Measurements from ENCODE around the gene SHMT2.

The SHMT2 gene

DNA sequence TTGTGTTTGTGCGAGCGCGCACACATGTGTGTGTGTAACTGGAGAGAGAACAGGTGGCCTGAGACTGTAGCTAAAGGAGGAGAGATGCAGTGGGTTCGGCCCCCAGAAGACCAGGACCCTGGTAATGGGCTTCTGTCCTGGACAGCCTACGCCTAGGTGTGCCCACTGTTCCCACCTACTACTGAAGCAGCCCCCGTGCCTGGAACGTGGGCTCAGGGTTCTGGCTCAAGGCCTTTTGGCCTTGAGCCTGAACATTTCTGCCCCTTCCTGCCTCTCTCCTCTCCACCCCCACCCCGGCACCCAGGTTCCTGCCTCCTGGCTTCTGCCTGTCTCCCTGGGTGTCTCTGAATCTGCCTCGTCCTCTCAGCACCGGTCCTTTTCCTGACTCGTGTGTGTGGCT lies 14.4 kb upstream of the SHMT2 start:
- H3K9me3 ChIP-seq (ENCODE audit: insufficient read depth, low read length): no peaks in the 10 kb centered on the region
- no peak overlapping the region for H3K9ac ChIP-seq (ENCODE audit: insufficient read length, low read depth)
- peaks cover 59% of the 10 kb centered on the region for H3K27me3 ChIP-seq (ENCODE audit: insufficient read depth, insufficient read length)
- peaks cover 42% of the 10 kb centered on the region for H3K4me1 ChIP-seq (ENCODE audit: insufficient read depth, insufficient read length)
- DNase-seq (ENCODE audit: low read depth, low spot score): no peak
- TF ChIP-seq SUZ12 (IDR thresholded peaks at IDR 0.05; ENCODE audit: extremely low read depth, insufficient read depth, insufficient read length) (no peak), YY1 (IDR thresholded peaks at IDR 0.05; ENCODE audit: insufficient read depth, insufficient read length) (no peak), ZNF274 (IDR thresholded peaks at IDR 0.05; ENCODE audit: low read depth, low read length) (no peak)
- H3K36me3 ChIP-seq (ENCODE audit: insufficient read depth, insufficient read length, low read length): peaks cover 36% of the 10 kb centered on the region
- H3K4me3 ChIP-seq (ENCODE audit: insufficient read length, low read depth): no peak overlapping the region

DNA sequence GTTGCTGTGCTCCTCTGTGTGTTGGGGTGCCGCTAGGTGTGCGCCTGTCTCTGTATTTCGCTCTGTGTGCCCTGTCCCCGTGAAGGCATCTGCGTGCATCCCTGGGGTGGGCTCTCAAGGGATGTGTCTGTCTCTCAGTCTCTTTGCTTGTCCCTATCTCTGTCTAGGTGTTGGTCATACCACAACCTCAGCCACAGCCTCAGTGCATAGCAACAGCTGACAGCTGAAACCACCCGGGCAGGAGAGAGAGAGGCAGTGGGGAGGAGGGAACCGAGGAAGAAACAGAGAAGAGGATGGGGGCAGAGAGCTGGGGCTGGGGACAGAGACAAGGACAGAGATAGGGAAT lies 13.9 kb upstream of the SHMT2 start:
- no peak for DNase-seq (ENCODE audit: low read depth, low spot score)
- Histone ChIP-seq H3K27me3 (ENCODE audit: insufficient read depth, insufficient read length) (peaks cover 64% of the 10 kb centered on the region), H3K36me3 (ENCODE audit: insufficient read depth, insufficient read length, low read length) (peaks cover 31% of the 10 kb centered on the region), H3K9me3 (ENCODE audit: insufficient read depth, low read length) (no peaks in the 10 kb centered on the region), H3K4me3 (ENCODE audit: insufficient read length, low read depth) (no peak overlapping the region), H3K9ac (ENCODE audit: insufficient read length, low read depth) (no peak overlapping the region), H3K4me1 (ENCODE audit: insufficient read depth, insufficient read length) (peaks cover 44% of the 10 kb centered on the region)
- TF ChIP-seq YY1 (IDR thresholded peaks at IDR 0.05; ENCODE audit: insufficient read depth, insufficient read length) (no peak), ZNF274 (IDR thresholded peaks at IDR 0.05; ENCODE audit: low read depth, low read length) (no peak), SUZ12 (IDR thresholded peaks at IDR 0.05; ENCODE audit: extremely low read depth, insufficient read depth, insufficient read length) (no peak)

- Histone ChIP-seq H3K9ac (ENCODE audit: insufficient read length, low read depth) (peak within 1 kb of the TSS; percentile 75), H3K36me3 (ENCODE audit: insufficient read depth, insufficient read length, low read length) (peaks cover 24% of the 10 kb centered on the region), H3K4me3 (ENCODE audit: insufficient read length, low read depth) (peak within 1 kb of the TSS; percentile 32), H3K27me3 (ENCODE audit: insufficient read depth, insufficient read length) (peaks cover 70% of the 10 kb centered on the region), H3K4me1 (ENCODE audit: insufficient read depth, insufficient read length) (peaks cover 48% of the 10 kb centered on the region), H3K9me3 (ENCODE audit: insufficient read depth, low read length) (no peaks in the 10 kb centered on the region)
- no peak for DNase-seq (ENCODE audit: low read depth, low spot score)
- TF ChIP-seq SUZ12 (IDR thresholded peaks at IDR 0.05; ENCODE audit: extremely low read depth, insufficient read depth, insufficient read length) (no peak), ZNF274 (IDR thresholded peaks at IDR 0.05; ENCODE audit: low read depth, low read length) (no peak), YY1 (IDR thresholded peaks at IDR 0.05; ENCODE audit: insufficient read depth, insufficient read length) (no peak)
These were observed 13.2 kb upstream of the SHMT2 start, which contains the start of gene NXPH4 for GRCh38 chr12:57216014-57216911. Gene NXPH4, plus strand, starts transcription at chr12:57216794. Its CDS starts 176 bp downstream, at chr12:57216970.

DNA sequence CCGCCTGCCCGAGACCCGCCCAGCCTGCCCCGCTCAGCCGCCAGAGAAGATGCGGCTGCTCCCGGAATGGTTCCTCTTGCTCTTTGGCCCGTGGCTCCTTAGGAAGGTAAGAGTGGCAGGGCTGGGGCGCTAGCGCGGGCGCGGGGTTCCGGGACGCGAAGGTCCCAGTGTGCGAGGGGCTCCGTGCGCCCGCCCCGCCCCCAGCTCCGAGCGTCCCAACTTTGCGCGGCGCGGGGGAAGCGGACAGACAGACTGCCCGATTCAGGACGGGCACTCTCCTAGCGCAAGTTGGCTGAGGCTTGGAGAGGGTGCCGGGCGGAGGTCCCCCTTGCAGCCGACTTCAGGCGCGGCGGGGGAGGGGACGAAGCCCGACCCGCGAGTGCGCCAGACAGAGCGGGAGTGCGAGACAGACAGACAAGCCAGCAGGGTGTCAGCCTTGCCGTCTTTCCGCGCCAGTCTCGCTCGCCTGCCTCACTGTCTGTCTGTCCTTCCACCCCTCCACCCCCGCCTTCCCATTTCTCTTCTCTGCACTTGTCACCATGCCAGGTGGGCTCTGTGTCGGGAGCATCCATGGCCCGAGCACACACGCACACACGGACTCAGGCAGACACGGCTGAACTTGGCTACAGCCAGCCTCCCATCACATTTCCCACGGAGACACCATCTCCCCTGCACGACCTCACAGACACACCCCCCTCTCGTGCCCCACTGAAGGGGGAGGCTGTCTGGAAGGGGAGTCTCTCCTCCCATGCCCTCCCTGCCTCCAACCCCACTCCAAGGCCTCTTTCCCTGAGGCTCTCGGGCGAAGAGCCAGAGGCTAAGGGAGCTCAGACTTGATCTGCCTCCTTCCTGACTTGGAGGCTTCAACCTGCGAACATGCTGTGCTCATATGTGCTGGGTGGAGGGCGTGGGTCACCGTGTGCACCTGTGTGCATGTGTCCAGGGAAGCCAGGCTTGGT lies 12.3 kb upstream of the SHMT2 start:
- Histone ChIP-seq H3K27me3 (ENCODE audit: insufficient read depth, insufficient read length) (peaks cover 80% of the 10 kb centered on the region), H3K4me3 (ENCODE audit: insufficient read length, low read depth) (peak overlapping the region; percentile 29), H3K9me3 (ENCODE audit: insufficient read depth, low read length) (no peaks in the 10 kb centered on the region), H3K4me1 (ENCODE audit: insufficient read depth, insufficient read length) (peaks cover 53% of the 10 kb centered on the region), H3K36me3 (ENCODE audit: insufficient read depth, insufficient read length, low read length) (peaks cover 15% of the 10 kb centered on the region), H3K9ac (ENCODE audit: insufficient read length, low read depth) (peak overlapping the region; percentile 75)
- DNase-seq (ENCODE audit: low read depth, low spot score): no peak
- TF ChIP-seq ZNF274 (IDR thresholded peaks at IDR 0.05; ENCODE audit: low read depth, low read length) (no peak), SUZ12 (IDR thresholded peaks at IDR 0.05; ENCODE audit: extremely low read depth, insufficient read depth, insufficient read length) (peak; percentile 84)

- H3K9me3 ChIP-seq (ENCODE audit: insufficient read depth, low read length): no peaks in the 10 kb centered on the region
- H3K27me3 ChIP-seq (ENCODE audit: insufficient read depth, insufficient read length): peaks cover 90% of the 10 kb centered on the region
- H3K4me1 ChIP-seq (ENCODE audit: insufficient read depth, insufficient read length): peaks cover 59% of the 10 kb centered on the region
- H3K36me3 ChIP-seq (ENCODE audit: insufficient read depth, insufficient read length, low read length): peaks cover 7% of the 10 kb centered on the region
- H3K4me3 ChIP-seq (ENCODE audit: insufficient read length, low read depth): no peak overlapping the region
- TF ChIP-seq YY1 (IDR thresholded peaks at IDR 0.05; ENCODE audit: insufficient read depth, insufficient read length) (no peak), ZNF274 (IDR thresholded peaks at IDR 0.05; ENCODE audit: low read depth, low read length) (no peak), SUZ12 (IDR thresholded peaks at IDR 0.05; ENCODE audit: extremely low read depth, insufficient read depth, insufficient read length) (no peak)
- H3K9ac ChIP-seq (ENCODE audit: insufficient read length, low read depth): peak overlapping the region; percentile 75
- no peak for DNase-seq (ENCODE audit: low read depth, low spot score)
These were observed 11.3 kb upstream of the SHMT2 start for GRCh38 chr12:57218030-57218853.

DNA sequence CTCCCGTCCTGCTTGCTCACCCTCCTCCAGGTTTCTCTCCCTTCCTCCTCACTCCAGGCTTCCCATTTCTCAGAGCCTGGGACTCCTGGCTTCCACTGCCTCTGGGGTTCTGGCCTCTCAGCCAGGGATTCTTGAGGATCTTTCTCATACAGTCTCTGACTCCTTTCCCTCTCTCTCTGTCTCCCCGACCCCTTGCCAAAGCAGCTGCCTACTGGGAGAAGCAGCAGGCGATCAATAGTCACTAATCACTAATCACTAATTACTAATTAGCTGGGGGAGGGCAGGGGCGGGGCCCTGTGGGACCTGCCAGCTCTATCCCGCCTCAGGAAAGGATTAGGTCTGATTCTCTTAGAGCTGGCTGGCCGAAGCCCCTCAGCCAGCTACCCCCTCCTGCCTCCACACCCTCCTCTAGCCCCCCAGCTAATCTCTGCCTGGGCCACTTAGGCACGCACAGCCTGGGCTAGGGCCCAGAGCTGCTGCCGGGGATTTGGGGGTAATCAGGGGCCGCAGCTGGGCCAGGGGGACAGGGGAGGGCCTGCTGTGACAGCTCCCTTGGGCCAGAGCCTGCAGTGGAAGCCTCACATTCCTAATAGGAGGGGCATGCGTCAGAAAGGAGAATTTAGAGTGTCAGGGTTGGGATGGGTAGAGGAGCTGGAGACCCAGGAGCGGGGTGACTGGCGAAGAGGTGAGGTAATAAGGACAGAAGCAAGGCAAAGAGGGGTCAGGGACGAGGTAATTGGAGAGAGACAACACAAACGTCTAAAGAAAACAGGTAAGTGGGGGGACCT lies 10.1 kb upstream of the SHMT2 start:
- H3K4me3 ChIP-seq (ENCODE audit: insufficient read length, low read depth): no peak overlapping the region
- H3K27me3 ChIP-seq (ENCODE audit: insufficient read depth, insufficient read length): peaks cover 96% of the 10 kb centered on the region
- H3K9me3 ChIP-seq (ENCODE audit: insufficient read depth, low read length): no peaks in the 10 kb centered on the region
- H3K36me3 ChIP-seq (ENCODE audit: insufficient read depth, insufficient read length, low read length): no peaks in the 10 kb centered on the region
- peak; percentile 16 for TF ChIP-seq SUZ12 (IDR thresholded peaks at IDR 0.05; ENCODE audit: extremely low read depth, insufficient read depth, insufficient read length)
- TF ChIP-seq ZNF274 (IDR thresholded peaks at IDR 0.05; ENCODE audit: low read depth, low read length): no peak
- peak overlapping the region; percentile 39 for H3K9ac ChIP-seq (ENCODE audit: insufficient read length, low read depth)
- peaks cover 51% of the 10 kb centered on the region for H3K4me1 ChIP-seq (ENCODE audit: insufficient read depth, insufficient read length)
- DNase-seq (ENCODE audit: low read depth, low spot score): no peak

Data from NT2/D1 (cell line).